SK-N-SH treated with all-trans-retinoic acid at 6 μM for 48 hours (cell line): ENCODE measurements around the gene OLIG3.

Experiments
- ARNTL ChIP-seq: fragments of 450-650 bp; formaldehyde crosslinking; IDR thresholded peaks from 2 replicates; pipeline ENCODE4 v1.5.0; 2020; ENCODE audit warnings: low read depth, mild to moderate bottlenecking, moderate library complexity, borderline replicate concordance
- CSDC2 ChIP-seq: fragments of 250-450 bp; sonication (Bioruptor Pico); IDR thresholded peaks from 2 replicates; pipeline ENCODE4 v1.5.0; 2020; ENCODE audit warnings: mild to moderate bottlenecking, moderate library complexity
- OSR1 ChIP-seq: fragments of 250-450 bp; sonication (Bioruptor Pico); IDR thresholded peaks from 2 replicates; pipeline ENCODE4 v1.8.0; 2022; ENCODE audit warnings: moderate library complexity, mild to moderate bottlenecking, inconsistent platforms
- SNAI2 ChIP-seq: fragments of 250-450 bp; sonication (Bioruptor Pico); IDR thresholded peaks from 2 replicates; pipeline ENCODE4 v1.5.0; 2020; ENCODE audit warnings: mild to moderate bottlenecking, moderate library complexity
- TCF4 ChIP-seq: fragments of 250-450 bp; sonication (Bioruptor Pico); IDR thresholded peaks from 2 replicates; pipeline ENCODE4 v1.8.0; 2021; ENCODE audit warnings: mild to moderate bottlenecking, moderate library complexity, borderline replicate concordance
- ZNF565 ChIP-seq: fragments of 450-650 bp; formaldehyde crosslinking; conservative IDR thresholded peaks from 2 replicates; pipeline ENCODE4 v1.5.0; 2020; ENCODE audit warnings: low read depth, mild to moderate bottlenecking, moderate library complexity
- TF ChIP-seq, protein P1 (sequence below): fragments of 250-450 bp; sonication (Bioruptor Pico); IDR thresholded peaks from 2 replicates; pipeline ENCODE4 v1.5.1; 2020; ENCODE audit warnings: low read depth, mild to moderate bottlenecking, moderate library complexity
- TF ChIP-seq, protein P2 (sequence below): fragments of 250-450 bp; sonication (Bioruptor Pico); IDR thresholded peaks from 2 replicates; pipeline ENCODE4 v1.5.0; 2020; ENCODE audit warnings: mild to moderate bottlenecking, moderate library complexity
- TF ChIP-seq, protein P3 (sequence below): fragments of 250-450 bp; sonication (Bioruptor Pico); IDR thresholded peaks from 2 replicates; pipeline ENCODE4 v1.8.0; 2020; ENCODE audit warnings: mild to moderate bottlenecking, moderate library complexity, borderline replicate concordance
- TF ChIP-seq, protein P4 (sequence below): fragments of 250-450 bp; sonication (Bioruptor Pico); IDR thresholded peaks from 2 replicates; pipeline ENCODE4 v1.8.0; 2021; ENCODE audit warnings: low read depth, mild to moderate bottlenecking, moderate library complexity, borderline replicate concordance

DNA sequence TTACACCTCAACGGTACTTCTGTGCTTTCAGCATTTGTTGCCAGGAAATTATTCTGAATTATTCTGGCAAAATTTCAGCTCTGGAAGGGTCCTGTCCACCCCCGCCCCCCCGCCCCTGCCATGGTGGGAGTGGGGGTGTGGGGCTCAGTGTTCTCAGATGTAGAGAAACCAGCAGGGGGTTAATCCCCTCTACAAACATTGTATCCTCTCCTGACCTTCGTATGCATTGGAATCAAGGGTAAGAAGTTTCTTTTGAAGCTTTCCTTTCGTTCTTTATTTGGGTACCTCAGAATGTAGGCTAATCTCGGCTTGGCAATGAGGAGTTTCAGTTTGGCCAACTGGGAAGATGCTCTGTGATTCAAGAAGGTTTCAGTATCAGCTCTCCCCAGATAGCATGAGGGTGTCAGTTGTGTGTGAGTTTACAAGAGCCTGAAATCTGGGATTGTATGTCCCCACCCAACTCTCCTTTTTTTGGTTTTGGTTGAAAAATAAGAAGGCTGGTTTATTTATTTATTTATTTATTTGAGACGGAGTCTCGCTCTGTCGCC lies 25.5 kb upstream of the OLIG3 start:
- TF ChIP-seq ARNTL (no peak), CSDC2 (no peak), SNAI2 (CRISPR knock-in tag) (no peak), ZNF565 (CRISPR knock-in tag) (no peak), OSR1 (CRISPR knock-in tag) (no peak), TCF4 (CRISPR knock-in tag) (no peak)
- TF ChIP-seq, protein P1, sequence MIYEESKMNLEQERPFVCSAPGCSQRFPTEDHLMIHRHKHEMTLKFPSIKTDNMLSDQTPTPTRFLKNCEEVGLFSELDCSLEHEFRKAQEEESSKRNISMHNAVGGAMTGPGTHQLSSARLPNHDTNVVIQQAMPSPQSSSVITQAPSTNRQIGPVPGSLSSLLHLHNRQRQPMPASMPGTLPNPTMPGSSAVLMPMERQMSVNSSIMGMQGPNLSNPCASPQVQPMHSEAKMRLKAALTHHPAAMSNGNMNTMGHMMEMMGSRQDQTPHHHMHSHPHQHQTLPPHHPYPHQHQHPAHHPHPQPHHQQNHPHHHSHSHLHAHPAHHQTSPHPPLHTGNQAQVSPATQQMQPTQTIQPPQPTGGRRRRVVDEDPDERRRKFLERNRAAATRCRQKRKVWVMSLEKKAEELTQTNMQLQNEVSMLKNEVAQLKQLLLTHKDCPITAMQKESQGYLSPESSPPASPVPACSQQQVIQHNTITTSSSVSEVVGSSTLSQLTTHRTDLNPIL: no peak
- TF ChIP-seq, protein P2, sequence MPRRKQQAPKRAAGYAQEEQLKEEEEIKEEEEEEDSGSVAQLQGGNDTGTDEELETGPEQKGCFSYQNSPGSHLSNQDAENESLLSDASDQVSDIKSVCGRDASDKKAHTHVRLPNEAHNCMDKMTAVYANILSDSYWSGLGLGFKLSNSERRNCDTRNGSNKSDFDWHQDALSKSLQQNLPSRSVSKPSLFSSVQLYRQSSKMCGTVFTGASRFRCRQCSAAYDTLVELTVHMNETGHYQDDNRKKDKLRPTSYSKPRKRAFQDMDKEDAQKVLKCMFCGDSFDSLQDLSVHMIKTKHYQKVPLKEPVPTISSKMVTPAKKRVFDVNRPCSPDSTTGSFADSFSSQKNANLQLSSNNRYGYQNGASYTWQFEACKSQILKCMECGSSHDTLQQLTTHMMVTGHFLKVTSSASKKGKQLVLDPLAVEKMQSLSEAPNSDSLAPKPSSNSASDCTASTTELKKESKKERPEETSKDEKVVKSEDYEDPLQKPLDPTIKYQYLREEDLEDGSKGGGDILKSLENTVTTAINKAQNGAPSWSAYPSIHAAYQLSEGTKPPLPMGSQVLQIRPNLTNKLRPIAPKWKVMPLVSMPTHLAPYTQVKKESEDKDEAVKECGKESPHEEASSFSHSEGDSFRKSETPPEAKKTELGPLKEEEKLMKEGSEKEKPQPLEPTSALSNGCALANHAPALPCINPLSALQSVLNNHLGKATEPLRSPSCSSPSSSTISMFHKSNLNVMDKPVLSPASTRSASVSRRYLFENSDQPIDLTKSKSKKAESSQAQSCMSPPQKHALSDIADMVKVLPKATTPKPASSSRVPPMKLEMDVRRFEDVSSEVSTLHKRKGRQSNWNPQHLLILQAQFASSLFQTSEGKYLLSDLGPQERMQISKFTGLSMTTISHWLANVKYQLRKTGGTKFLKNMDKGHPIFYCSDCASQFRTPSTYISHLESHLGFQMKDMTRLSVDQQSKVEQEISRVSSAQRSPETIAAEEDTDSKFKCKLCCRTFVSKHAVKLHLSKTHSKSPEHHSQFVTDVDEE: no peak
- TF ChIP-seq, protein P3, sequence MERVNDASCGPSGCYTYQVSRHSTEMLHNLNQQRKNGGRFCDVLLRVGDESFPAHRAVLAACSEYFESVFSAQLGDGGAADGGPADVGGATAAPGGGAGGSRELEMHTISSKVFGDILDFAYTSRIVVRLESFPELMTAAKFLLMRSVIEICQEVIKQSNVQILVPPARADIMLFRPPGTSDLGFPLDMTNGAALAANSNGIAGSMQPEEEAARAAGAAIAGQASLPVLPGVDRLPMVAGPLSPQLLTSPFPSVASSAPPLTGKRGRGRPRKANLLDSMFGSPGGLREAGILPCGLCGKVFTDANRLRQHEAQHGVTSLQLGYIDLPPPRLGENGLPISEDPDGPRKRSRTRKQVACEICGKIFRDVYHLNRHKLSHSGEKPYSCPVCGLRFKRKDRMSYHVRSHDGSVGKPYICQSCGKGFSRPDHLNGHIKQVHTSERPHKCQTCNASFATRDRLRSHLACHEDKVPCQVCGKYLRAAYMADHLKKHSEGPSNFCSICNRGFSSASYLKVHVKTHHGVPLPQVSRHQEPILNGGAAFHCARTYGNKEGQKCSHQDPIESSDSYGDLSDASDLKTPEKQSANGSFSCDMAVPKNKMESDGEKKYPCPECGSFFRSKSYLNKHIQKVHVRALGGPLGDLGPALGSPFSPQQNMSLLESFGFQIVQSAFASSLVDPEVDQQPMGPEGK (CRISPR knock-in tag): no peak
- TF ChIP-seq, protein P4, sequence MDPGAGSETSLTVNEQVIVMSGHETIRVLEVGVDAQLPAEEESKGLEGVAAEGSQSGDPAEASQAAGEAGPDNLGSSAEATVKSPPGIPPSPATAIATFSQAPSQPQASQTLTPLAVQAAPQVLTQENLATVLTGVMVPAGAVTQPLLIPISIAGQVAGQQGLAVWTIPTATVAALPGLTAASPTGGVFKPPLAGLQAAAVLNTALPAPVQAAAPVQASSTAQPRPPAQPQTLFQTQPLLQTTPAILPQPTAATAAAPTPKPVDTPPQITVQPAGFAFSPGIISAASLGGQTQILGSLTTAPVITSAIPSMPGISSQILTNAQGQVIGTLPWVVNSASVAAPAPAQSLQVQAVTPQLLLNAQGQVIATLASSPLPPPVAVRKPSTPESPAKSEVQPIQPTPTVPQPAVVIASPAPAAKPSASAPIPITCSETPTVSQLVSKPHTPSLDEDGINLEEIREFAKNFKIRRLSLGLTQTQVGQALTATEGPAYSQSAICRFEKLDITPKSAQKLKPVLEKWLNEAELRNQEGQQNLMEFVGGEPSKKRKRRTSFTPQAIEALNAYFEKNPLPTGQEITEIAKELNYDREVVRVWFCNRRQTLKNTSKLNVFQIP (CRISPR knock-in tag): no peak
